T-cell (primary cell): ENCODE measurements around the gene FAM20C. TPM values are rescaled to one million over a fixed set of nuclear protein-coding genes. Genes with fewer than 3 reads are reported as not detected.

Experiments
- ATAC-seq, 4 experiments: fragments of 200-7000 bp in 3 of 4; fragments of 150-1000 bp in 1 of 4; cut with Tn5 transposase; replicated peaks in 1 of 4; 1 replicate in 3 of 4; 2 replicates in 1 of 4; pipeline ENCODE4 v1.10.0; 2021; ENCODE audit warnings: moderate library complexity in 3 of 4, mild to moderate bottlenecking in 2 of 4, moderate number of reproducible peaks in 1 of 4
- CTCF ChIA-PET, 2 donors: fragments of 300-600 bp; sonication (Branson Sonifier 250); formaldehyde crosslinking; loops; one replicate each; lab custom pipeline; 2022; ENCODE audit warnings: antibody characterized with exemption in 2 of 2; lab: Charles Lee
- POLR2A ChIA-PET, 2 donors: fragments of 300-600 bp; sonication (Branson Sonifier 250); formaldehyde crosslinking; loops; one replicate each; lab custom pipeline; 2022; ENCODE audit warnings: antibody characterized with exemption in 2 of 2; lab: Charles Lee
- DNase-seq, 35 experiments: peaks; one replicate each; pipeline versions ENCODE4 v3.0.0 to v3.0.0-alpha.2; 2013 to 2023
- H3K27ac ChIP-seq: one replicate; pipeline ENCODE4 v1.5.1; 2013; ENCODE audit warnings: low read length
- H3K27me3 ChIP-seq, 2 experiments: replicated peaks in 1 of 2; 1 replicate in 1 of 2; 2 replicates in 1 of 2; pipeline versions ENCODE4 v1.6.1 to v1.7.0; 2013; ENCODE audit warnings: low read length in 1 of 2, mixed read lengths in 1 of 2; ENCODE audit not compliant: control insufficient read depth in 2 of 2, insufficient read depth in 2 of 2; ENCODE audit errors: extremely low read depth in 1 of 2
- H3K36me3 ChIP-seq, 2 donors: 1 replicate in 1 of 2; 2 replicates in 1 of 2; pipeline versions ENCODE4 v1.6.1 to v1.7.0; 2013; ENCODE audit warnings: low read length in 1 of 2; ENCODE audit not compliant: control insufficient read depth in 2 of 2, insufficient read depth in 1 of 2; ENCODE audit errors: extremely low read depth in 1 of 2
- H3K4me1 ChIP-seq, 2 experiments: 1 replicate in 1 of 2; 2 replicates in 1 of 2; pipeline versions ENCODE4 v1.6.1 to v1.7.0; 2013; ENCODE audit warnings: low read length in 2 of 2, mixed read lengths in 1 of 2; ENCODE audit not compliant: insufficient read depth in 2 of 2, control insufficient read depth in 1 of 2; ENCODE audit errors: extremely low read depth in 1 of 2
- H3K4me3 ChIP-seq, 2 donors: 1 replicate in 1 of 2; 2 replicates in 1 of 2; pipeline versions ENCODE4 v1.5.1 to v1.7.0; 2013; ENCODE audit warnings: mild to moderate bottlenecking in 2 of 2, low read length in 1 of 2, moderate library complexity in 1 of 2; ENCODE audit not compliant: control insufficient read depth in 1 of 2; ENCODE audit errors: extremely low read depth in 1 of 2
- H3K9me3 ChIP-seq: 2 replicates; pipeline ENCODE4 v1.7.0; 2013
- H3K27ac Mint-ChIP-seq, 2 donors: one replicate each; pipeline ENCODE4 v1.8.0; 2020 to 2021; ENCODE audit warnings: mild to moderate bottlenecking in 2 of 2, mixed read lengths in 2 of 2
- H3K27me3 Mint-ChIP-seq, 2 donors: one replicate each; pipeline ENCODE4 v1.8.0; 2021 to 2022; ENCODE audit warnings: mixed read lengths in 2 of 2
- H3K36me3 Mint-ChIP-seq: one replicate; pipeline ENCODE4 v1.8.0; 2021; ENCODE audit warnings: mixed read lengths
- H3K4me1 Mint-ChIP-seq, 3 donors: one replicate each; pipeline ENCODE4 v1.8.0; 2020 to 2022; ENCODE audit warnings: mixed read lengths in 3 of 3, mild to moderate bottlenecking in 1 of 3
- H3K4me3 Mint-ChIP-seq, 3 donors: one replicate each; pipeline ENCODE4 v1.8.0; 2020 to 2022; ENCODE audit warnings: mild to moderate bottlenecking in 3 of 3, mixed read lengths in 3 of 3, moderate library complexity in 3 of 3
- H3K9me3 Mint-ChIP-seq, 3 donors: one replicate each; pipeline ENCODE4 v1.8.0; 2020 to 2022; ENCODE audit warnings: mixed read lengths in 3 of 3
- WGBS: methylation state at CpG from one replicate; pipeline ENCODE4 v1.1.5; 2013; ENCODE audit warnings: missing lambda C conversion rate; ENCODE audit not compliant: insufficient coverage; 5-methylcytosine and 5-hydroxymethylcytosine counted together
- total RNA-seq, 35 experiments: library from RNA in 6 of 35; stranded (reverse) in 6 of 35; fragments of 120-200 nt in 1 of 35; gene quantifications; one replicate each; pipeline versions ENCODE4 v1.2.1 to v1.2.4 and lab custom pipeline; 2013 to 2026

Gene FAM20C
- total RNA-seq, 5 donors from 2014 or later (not counting 1 experiment from before 2014, with no cell fraction given) = 0.18 to 2.0 (median 1.2) TPM

DNA sequence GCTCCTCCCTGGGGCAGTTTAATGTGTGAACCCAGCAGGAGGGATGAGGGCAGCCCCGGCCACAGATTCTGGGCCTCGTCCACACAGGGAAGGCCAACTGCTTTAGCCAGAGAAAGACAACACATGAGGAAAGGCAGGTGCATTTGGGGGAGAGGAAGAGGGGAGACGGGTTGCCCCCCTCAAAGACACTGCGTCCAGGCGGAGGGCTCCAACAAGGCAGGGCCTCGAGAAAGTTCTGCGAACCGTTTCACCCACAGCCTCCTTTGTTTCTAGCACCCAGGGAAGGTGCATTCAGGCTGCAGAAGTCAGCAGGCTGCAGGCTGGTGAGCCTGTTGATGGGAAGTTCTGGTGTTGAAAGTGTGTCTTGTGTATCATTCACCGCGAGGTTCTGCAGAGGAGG is 107.7 kb downstream of the FAM20C start:
- ATAC-seq = no peak

GRCh38 chr7:300546-301290 is 108.3 kb downstream of the FAM20C start:
- H3K9me3 Mint-ChIP-seq = no peaks in the 10 kb centered on the region
- ATAC-seq = no peak
- no peaks in the 10 kb centered on the region for H3K4me1 Mint-ChIP-seq
- ChIA-PET POLR2A (no interaction called here), CTCF (no interaction called here)
- H3K36me3 ChIP-seq = no peaks in the 10 kb centered on the region
- no peak overlapping the region for H3K4me3 Mint-ChIP-seq
- peaks cover 0 to 9% of the 10 kb centered on the region in 2 donors for H3K27me3 Mint-ChIP-seq
- DNase-seq = no peak
- WGBS = 89% methylated on average over 4 of the region's 13 CpGs
- no peaks in the 10 kb centered on the region for H3K4me1 ChIP-seq
- no peak overlapping the region for H3K4me3 ChIP-seq
- peaks cover 0 to 22% of the 10 kb centered on the region in 2 experiments for H3K27me3 ChIP-seq
- H3K27ac Mint-ChIP-seq = no peak overlapping the region
- no peak overlapping the region for H3K27ac ChIP-seq
- no peaks in the 10 kb centered on the region for H3K9me3 ChIP-seq
- no peaks in the 10 kb centered on the region for H3K36me3 Mint-ChIP-seq

More for the DNA sequence above, 107.7 kb downstream of the FAM20C start:
- 88% methylated on average over 2 of the region's 10 CpGs for WGBS
- DNase-seq = no peak
- no peak overlapping the region for H3K4me3 ChIP-seq
- no peaks in the 10 kb centered on the region for H3K4me1 Mint-ChIP-seq
- no peaks in the 10 kb centered on the region for H3K9me3 Mint-ChIP-seq
- ChIA-PET POLR2A (no interaction called here), CTCF (no interaction called here)
- H3K27ac ChIP-seq = no peak overlapping the region
- no peaks in the 10 kb centered on the region for H3K36me3 ChIP-seq
- H3K9me3 ChIP-seq = no peaks in the 10 kb centered on the region
- no peaks in the 10 kb centered on the region for H3K4me1 ChIP-seq
- no peak overlapping the region for H3K27ac Mint-ChIP-seq
- H3K36me3 Mint-ChIP-seq = no peaks in the 10 kb centered on the region
- no peak overlapping the region for H3K4me3 Mint-ChIP-seq
- peaks cover 0 to 23% of the 10 kb centered on the region in 2 experiments for H3K27me3 ChIP-seq
- peaks cover 0 to 8% of the 10 kb centered on the region in 2 donors for H3K27me3 Mint-ChIP-seq

DNA sequence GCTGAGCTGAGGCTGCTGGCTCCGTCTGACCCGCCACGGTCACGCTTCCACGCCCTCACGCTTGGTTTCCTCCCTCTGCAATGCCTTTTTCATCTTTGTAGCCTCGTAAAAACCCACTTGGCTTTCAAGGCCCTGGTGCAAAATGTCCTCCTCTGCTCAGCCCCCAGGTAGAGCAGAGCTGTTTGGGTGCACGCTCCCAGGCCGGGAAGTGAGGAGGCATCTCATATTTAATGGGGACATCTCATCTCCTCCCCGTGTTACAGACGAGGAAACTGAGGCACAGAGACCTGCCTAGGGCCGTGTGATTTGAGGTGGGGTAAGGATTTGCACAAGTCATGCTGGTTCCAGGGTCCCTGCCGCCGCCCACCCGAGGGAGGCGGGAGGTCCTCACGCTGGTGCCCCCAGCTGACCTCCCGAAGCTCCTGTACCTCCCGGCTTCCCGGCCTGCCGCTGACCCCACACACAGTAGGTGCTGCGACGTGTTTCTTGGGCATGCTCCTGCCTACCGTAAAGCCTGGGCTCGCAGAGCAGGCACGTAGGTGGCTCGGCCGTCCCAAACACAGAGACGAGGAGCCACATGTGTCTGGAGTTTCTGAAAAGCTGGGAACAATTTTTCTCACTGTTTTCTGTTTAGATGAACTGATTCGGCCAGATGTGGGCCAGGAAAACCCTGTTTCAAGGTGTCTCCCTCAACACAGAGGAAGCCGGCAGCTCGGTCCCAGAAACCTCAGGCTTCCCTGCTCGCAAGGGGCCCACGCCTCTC is 109.1 kb downstream of the FAM20C start:
- WGBS = 87% methylated on average over 32 of the region's 34 CpGs
- Mint-ChIP-seq H3K4me1 (no peaks in the 10 kb centered on the region), H3K27ac (no peak overlapping the region), H3K9me3 (no peaks in the 10 kb centered on the region), H3K27me3 (peaks cover 0 to 7% of the 10 kb centered on the region in 2 donors), H3K4me3 (no peak overlapping the region), H3K36me3 (no peaks in the 10 kb centered on the region)
- no peaks in the 10 kb centered on the region for H3K9me3 ChIP-seq
- no peak overlapping the region for H3K27ac ChIP-seq
- H3K27me3 ChIP-seq = peaks cover 0 to 27% of the 10 kb centered on the region in 2 experiments
- ATAC-seq (no peak), DNase-seq (no peak)
- H3K4me3 ChIP-seq = no peak overlapping the region
- POLR2A ChIA-PET = no interaction called here
- no peaks in the 10 kb centered on the region for H3K4me1 ChIP-seq
- CTCF ChIA-PET = no interaction called here
- H3K36me3 ChIP-seq = no peaks in the 10 kb centered on the region

- Histone ChIP-seq H3K36me3 (no peaks in the 10 kb centered on the region), H3K27ac (no peak overlapping the region), H3K4me3 (no peak overlapping the region), H3K9me3 (no peaks in the 10 kb centered on the region), H3K4me1 (no peaks in the 10 kb centered on the region), H3K27me3 (peaks cover 0 to 32% of the 10 kb centered on the region in 2 experiments)
- no peak overlapping the region for H3K27ac Mint-ChIP-seq
- peaks cover 0 to 11% of the 10 kb centered on the region in 2 donors for H3K27me3 Mint-ChIP-seq
- ChIA-PET POLR2A (no interaction called here), CTCF (no interaction called here)
- ATAC-seq (no peak), DNase-seq (no peak)
- no peaks in the 10 kb centered on the region for H3K4me1 Mint-ChIP-seq
- 82% methylated on average over 6 of the region's 18 CpGs for WGBS
- H3K9me3 Mint-ChIP-seq = no peaks in the 10 kb centered on the region
- no peak overlapping the region for H3K4me3 Mint-ChIP-seq
- no peaks in the 10 kb centered on the region for H3K36me3 Mint-ChIP-seq
Observed at GRCh38 chr7:302054-302992, 110.0 kb downstream of the FAM20C start.

DNA sequence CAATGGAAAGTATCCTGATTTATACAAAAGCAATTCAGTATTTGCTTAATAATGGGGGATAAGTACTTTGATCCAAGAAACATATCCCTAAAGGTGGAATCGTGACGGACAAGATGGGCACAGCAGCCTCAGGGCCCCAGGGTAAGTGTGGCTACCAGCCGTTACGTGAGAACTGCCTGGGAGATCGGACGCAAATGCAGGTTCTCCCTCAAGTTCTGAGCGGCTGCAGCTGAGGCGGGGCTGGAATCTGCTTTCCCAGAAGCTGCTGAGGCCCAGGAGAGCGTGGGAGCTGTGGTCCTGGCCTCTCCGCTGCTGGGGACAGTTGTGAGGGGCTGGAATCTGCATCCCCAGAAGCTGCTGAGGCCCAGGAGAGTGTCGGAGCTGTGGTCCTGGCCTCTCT is 111.1 kb downstream of the FAM20C start:
- ATAC-seq = no peak
- Mint-ChIP-seq H3K9me3 (peaks cover 0 to 5% (median 0%) of the 10 kb centered on the region in 3 donors), H3K36me3 (no peaks in the 10 kb centered on the region), H3K27ac (no peak overlapping the region), H3K4me1 (no peaks in the 10 kb centered on the region), H3K27me3 (peaks cover 0 to 12% of the 10 kb centered on the region in 2 donors), H3K4me3 (no peak overlapping the region)
- Histone ChIP-seq H3K27me3 (peaks cover 0 to 35% of the 10 kb centered on the region in 2 experiments), H3K4me3 (no peak overlapping the region), H3K4me1 (no peaks in the 10 kb centered on the region), H3K27ac (no peak overlapping the region), H3K9me3 (no peaks in the 10 kb centered on the region), H3K36me3 (no peaks in the 10 kb centered on the region)
- ChIA-PET POLR2A (no interaction called here), CTCF (no interaction called here)
- DNase-seq = no peak
- 80% methylated on average over 9 of the region's 11 CpGs for WGBS
